HL-60 (cell line): Measurements from ENCODE around the gene FSTL5.

Source experiments
- CTCF ChIP-seq: IDR thresholded peaks from one replicate; pipeline ENCODE4 v1.5.1; 2011; ENCODE audit warnings: low read length, control low read depth, inconsistent platforms; ENCODE audit not compliant: insufficient read depth
- POLR2AphosphoS5 ChIP-seq: IDR thresholded peaks from 2 replicates; pipeline ENCODE4 v1.6.1; 2012; ENCODE audit warnings: low read depth
- REST ChIP-seq: IDR thresholded peaks from 2 replicates; pipeline ENCODE4 v1.6.1; 2012; ENCODE audit warnings: low read depth; ENCODE audit not compliant: insufficient replicate concordance

- TF ChIP-seq CTCF = no peak
- no peak for TF ChIP-seq REST
- TF ChIP-seq POLR2AphosphoS5 = no peak
These were observed 345.9 kb downstream of the FSTL5 start for GRCh38 chr4:161817914-161818313.
